Nephron progenitor cell (in vitro differentiated cells): ENCODE results near the gene SMAD3.
A peak's percentile ranks its signal among the peaks of the same experiment; 100 is the strongest.

Experiments
- DNase-seq: peaks from one replicate; pipeline ENCODE4 v3.0.0; 2021
- H3K27ac Mint-ChIP-seq: 2 replicates; pipeline ENCODE4 v1.8.0; 2021; ENCODE audit warnings: mild to moderate bottlenecking, moderate library complexity, mixed read lengths
- H3K27me3 Mint-ChIP-seq: 2 replicates; pipeline ENCODE4 v1.8.0; 2021; ENCODE audit warnings: mild to moderate bottlenecking, low read depth, mixed read lengths; ENCODE audit not compliant: poor library complexity
- H3K36me3 Mint-ChIP-seq: 2 replicates; pipeline ENCODE4 v1.8.0; 2021; ENCODE audit warnings: low read depth, mixed read lengths
- H3K4me1 Mint-ChIP-seq: 2 replicates; pipeline ENCODE4 v1.8.0; 2021; ENCODE audit warnings: mixed read lengths
- H3K4me3 Mint-ChIP-seq: 2 replicates; pipeline ENCODE4 v1.8.0; 2021; ENCODE audit warnings: mild to moderate bottlenecking, moderate library complexity, mixed read lengths
- H3K9me3 Mint-ChIP-seq: 2 replicates; pipeline ENCODE4 v1.8.0; 2021; ENCODE audit warnings: mild to moderate bottlenecking, moderate library complexity, mixed read lengths
- CTCF ChIP-seq: fragments of 200-600 bp; sonication (generic); IDR thresholded peaks from 2 replicates; pipeline ENCODE4 v1.5.0; 2021; ENCODE audit warnings: antibody characterized with exemption

SMAD3 gene

GRCh38 chr15:67136802-67137201 is 71.4 kb downstream of the SMAD3 start:
- H3K27me3 Mint-ChIP-seq = no peaks in the 10 kb centered on the region
- H3K4me1 Mint-ChIP-seq = peaks cover 100% of the 10 kb centered on the region
- H3K36me3 Mint-ChIP-seq = no peaks in the 10 kb centered on the region
- no peaks in the 10 kb centered on the region for H3K9me3 Mint-ChIP-seq
- H3K27ac Mint-ChIP-seq = no peak overlapping the region
- no peak for DNase-seq
- TF ChIP-seq CTCF = no peak
- H3K4me3 Mint-ChIP-seq = no peak overlapping the region

GRCh38 chr15:67137319-67137718 is 71.9 kb downstream of the SMAD3 start:
- peaks cover 100% of the 10 kb centered on the region for H3K4me1 Mint-ChIP-seq
- no peaks in the 10 kb centered on the region for H3K27me3 Mint-ChIP-seq
- no peaks in the 10 kb centered on the region for H3K36me3 Mint-ChIP-seq
- TF ChIP-seq CTCF = no peak
- peak overlapping the region; percentile 51 for H3K27ac Mint-ChIP-seq
- DNase-seq = no peak
- H3K9me3 Mint-ChIP-seq = no peaks in the 10 kb centered on the region
- H3K4me3 Mint-ChIP-seq = peak overlapping the region; percentile 8

- Mint-ChIP-seq H3K27ac (peak overlapping the region; percentile 92), H3K9me3 (no peaks in the 10 kb centered on the region), H3K36me3 (no peaks in the 10 kb centered on the region), H3K27me3 (no peaks in the 10 kb centered on the region), H3K4me1 (peaks cover 100% of the 10 kb centered on the region), H3K4me3 (peak overlapping the region; percentile 37)
- no peak for DNase-seq
- no peak for TF ChIP-seq CTCF
Observed at GRCh38 chr15:67137951-67138848, 72.8 kb downstream of the SMAD3 start.

GRCh38 chr15:67138891-67139855 is 73.8 kb downstream of the SMAD3 start:
- H3K36me3 Mint-ChIP-seq = no peaks in the 10 kb centered on the region
- peaks cover 98% of the 10 kb centered on the region for H3K4me1 Mint-ChIP-seq
- peak overlapping the region; percentile 31 for H3K4me3 Mint-ChIP-seq
- TF ChIP-seq CTCF = no peak
- H3K9me3 Mint-ChIP-seq = no peaks in the 10 kb centered on the region
- no peak for DNase-seq
- H3K27me3 Mint-ChIP-seq = no peaks in the 10 kb centered on the region
- peak overlapping the region; percentile 82 for H3K27ac Mint-ChIP-seq

- peak overlapping the region; percentile 42 for H3K4me3 Mint-ChIP-seq
Observed at GRCh38 chr15:67140078-67140833, 74.9 kb downstream of the SMAD3 start.

More at GRCh38 chr15:67140078-67140833, 74.9 kb downstream of the SMAD3 start:
- H3K36me3 Mint-ChIP-seq = no peaks in the 10 kb centered on the region
- no peak for DNase-seq
- peak overlapping the region; percentile 57 for H3K27ac Mint-ChIP-seq
- no peaks in the 10 kb centered on the region for H3K9me3 Mint-ChIP-seq
- peaks cover 98% of the 10 kb centered on the region for H3K4me1 Mint-ChIP-seq
- no peaks in the 10 kb centered on the region for H3K27me3 Mint-ChIP-seq
- no peak for TF ChIP-seq CTCF
